ENCODE results near the gene GM2A.

DNA sequence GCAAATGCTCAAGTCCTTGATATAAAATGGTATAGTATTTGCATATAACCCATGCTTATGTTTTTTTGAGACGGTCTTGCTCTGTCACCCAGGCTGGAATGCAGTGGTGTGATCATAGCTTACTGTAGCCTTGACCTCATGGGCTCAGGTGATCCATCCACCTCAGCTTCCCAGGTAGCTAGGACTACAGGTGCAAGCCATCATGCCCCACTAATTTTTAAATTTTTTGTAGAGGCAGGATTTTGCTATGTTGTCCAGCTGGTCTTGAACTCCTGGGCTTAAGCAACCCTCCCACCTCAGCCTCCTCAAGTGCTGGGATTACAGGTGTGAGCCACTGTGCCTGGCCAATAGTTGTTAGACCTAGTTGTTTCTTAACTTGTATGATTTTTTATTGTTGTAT, 33.3 kb downstream of the GM2A start:
- no peak for TF ChIP-seq CTCF (IDR thresholded peaks at IDR 0.05; ENCODE audit: low read length)
- no peak for TF ChIP-seq EZH2 (IDR thresholded peaks at IDR 0.05; ENCODE audit: borderline replicate concordance, low read length)
